IPS-20b (cell line): Measurements from ENCODE around the gene MMADHC.

ENCODE experiments used
- H3K27ac ChIP-seq: one replicate; pipeline ENCODE4 v1.5.1; 2013; ENCODE audit warnings: low read length
- H3K27me3 ChIP-seq: 2 replicates; pipeline ENCODE4 v1.6.1; 2013; ENCODE audit warnings: mild to moderate bottlenecking, low read length, inconsistent platforms; ENCODE audit not compliant: insufficient read depth
- H3K36me3 ChIP-seq: 2 replicates; pipeline ENCODE4 v1.6.1; 2013; ENCODE audit warnings: low read depth, mild to moderate bottlenecking, inconsistent platforms, low read length, moderate library complexity; ENCODE audit not compliant: insufficient read depth
- H3K4me1 ChIP-seq: 2 replicates; pipeline ENCODE4 v1.6.1; 2013; ENCODE audit warnings: mild to moderate bottlenecking, control low read depth, inconsistent platforms, low read length, moderate library complexity; ENCODE audit not compliant: insufficient read depth
- H3K4me3 ChIP-seq: 2 replicates; pipeline ENCODE4 v1.5.1; 2013; ENCODE audit warnings: mild to moderate bottlenecking, low read length, inconsistent platforms
- H3K9ac ChIP-seq: 2 replicates; pipeline ENCODE4 v1.6.1; 2013; ENCODE audit warnings: low read depth, mild to moderate bottlenecking, inconsistent platforms, low read length, moderate library complexity
- H3K9me3 ChIP-seq: 2 replicates; pipeline ENCODE4 v1.6.1; 2013; ENCODE audit warnings: mild to moderate bottlenecking, low read depth, low read length, inconsistent platforms; ENCODE audit not compliant: insufficient read depth

The MMADHC gene

DNA sequence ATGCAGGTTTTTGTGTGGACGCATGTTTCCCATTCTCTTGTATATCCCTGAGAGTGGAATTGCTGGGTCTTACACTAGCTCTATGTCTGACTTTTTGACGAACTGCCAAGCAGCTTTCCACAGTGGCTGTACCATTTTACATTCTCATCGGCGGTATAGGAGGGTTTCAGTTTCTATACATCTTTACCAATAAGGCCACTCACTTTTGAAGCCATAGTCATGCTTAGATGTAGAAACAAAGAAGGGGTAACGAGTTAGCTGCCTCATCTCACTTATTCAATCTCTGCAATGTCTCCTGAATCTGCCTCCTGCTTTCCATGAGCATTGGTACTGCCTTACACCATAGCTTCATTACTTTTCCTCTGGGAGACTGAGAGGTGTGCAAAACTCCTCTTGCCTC, 47.4 kb downstream of the MMADHC start:
- Histone ChIP-seq H3K4me1 (no peaks in the 10 kb centered on the region), H3K27ac (no peak overlapping the region), H3K27me3 (no peaks in the 10 kb centered on the region), H3K4me3 (no peak overlapping the region), H3K9me3 (no peaks in the 10 kb centered on the region), H3K9ac (no peak overlapping the region), H3K36me3 (no peaks in the 10 kb centered on the region)

DNA sequence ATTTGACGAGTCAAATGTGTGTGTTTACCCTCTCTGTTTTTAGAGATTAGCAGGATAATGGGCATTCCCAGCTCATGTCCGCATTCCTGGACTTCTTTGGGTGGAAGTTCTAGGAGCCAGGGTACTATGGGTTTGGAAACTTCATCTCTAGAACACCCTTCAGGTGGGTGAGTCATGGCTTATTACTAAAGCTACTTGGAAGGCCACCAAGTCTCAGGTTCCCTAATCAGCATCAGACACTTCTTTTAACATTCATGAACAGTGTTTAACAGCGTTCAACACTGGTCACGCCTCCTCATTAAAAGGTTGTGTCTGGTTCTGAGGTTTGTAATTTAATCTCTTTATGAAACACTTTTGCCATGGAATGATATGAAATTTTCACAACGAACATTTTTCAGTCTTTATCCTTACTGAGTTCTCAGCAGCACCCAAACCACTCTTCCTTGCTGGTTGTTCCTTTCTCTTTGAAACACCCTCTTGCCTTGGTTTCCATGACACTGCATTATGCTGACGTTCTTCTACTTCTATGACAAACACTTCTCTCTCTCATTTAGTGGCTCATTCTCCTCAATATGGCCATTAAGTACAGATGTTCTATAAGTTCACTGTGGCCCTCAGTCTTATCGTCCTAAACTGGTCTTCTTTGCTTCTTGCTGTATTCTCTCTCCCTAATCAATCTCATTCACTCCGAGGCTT, 49.3 kb downstream of the MMADHC start:
- Histone ChIP-seq H3K27me3 (no peaks in the 10 kb centered on the region), H3K9me3 (no peaks in the 10 kb centered on the region), H3K4me3 (no peak overlapping the region), H3K27ac (no peak overlapping the region), H3K36me3 (no peaks in the 10 kb centered on the region), H3K4me1 (no peaks in the 10 kb centered on the region), H3K9ac (no peak overlapping the region)

DNA sequence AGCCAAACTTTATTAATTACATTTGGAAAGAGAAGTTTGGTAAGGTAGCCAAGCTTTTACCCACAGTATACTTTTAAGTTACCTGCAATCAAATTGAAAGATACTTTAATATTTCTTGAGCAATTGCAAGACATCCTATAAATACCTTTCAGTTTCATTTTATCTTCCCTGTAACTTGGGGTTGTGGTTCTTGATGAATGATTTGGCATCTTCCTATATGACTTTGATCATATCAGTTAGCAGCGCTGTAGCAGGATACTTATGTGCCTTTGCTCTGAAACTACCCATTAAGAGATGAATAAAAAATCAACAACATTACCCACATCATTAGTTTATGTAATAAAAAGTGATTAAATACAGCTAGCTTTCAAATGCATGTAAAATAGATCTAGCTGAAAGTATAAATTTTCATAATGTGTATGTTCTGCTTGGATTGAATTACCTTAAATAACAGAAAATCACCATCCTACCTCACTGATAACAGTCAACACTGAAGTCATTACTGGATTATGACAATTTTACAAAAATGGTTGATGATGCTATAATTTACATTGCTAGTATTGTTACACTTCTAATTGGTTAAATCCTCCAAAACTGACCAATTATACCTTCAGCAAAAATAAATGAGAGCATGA, 50.4 kb downstream of the MMADHC start:
- no peaks in the 10 kb centered on the region for H3K36me3 ChIP-seq
- no peak overlapping the region for H3K27ac ChIP-seq
- H3K4me3 ChIP-seq: no peak overlapping the region

DNA sequence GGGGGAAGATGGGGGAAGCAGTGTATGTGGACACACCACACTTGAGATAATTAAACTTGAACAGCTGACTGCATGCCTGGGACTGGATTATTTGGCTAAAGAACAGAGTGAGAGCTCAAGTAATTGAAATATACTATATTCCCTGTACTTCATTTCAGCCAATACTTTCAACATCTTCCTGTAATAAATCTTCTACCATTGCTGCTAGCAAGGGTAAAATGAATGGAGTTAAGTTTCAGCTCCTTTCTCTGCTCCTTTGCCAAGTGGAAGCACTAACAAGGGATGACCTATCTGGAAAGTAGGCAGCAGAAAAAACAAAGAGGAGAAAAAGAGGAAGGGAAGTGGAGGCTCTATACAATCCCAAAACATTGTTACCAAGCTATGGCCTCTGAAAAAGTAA, 50.9 kb downstream of the MMADHC start:
- Histone ChIP-seq H3K27me3 (no peaks in the 10 kb centered on the region), H3K9me3 (no peaks in the 10 kb centered on the region), H3K9ac (no peak overlapping the region), H3K36me3 (no peaks in the 10 kb centered on the region), H3K4me1 (no peaks in the 10 kb centered on the region), H3K4me3 (no peak overlapping the region), H3K27ac (no peak overlapping the region)

More for the DNA sequence above, 50.4 kb downstream of the MMADHC start:
- H3K9ac ChIP-seq: no peak overlapping the region
- no peaks in the 10 kb centered on the region for H3K27me3 ChIP-seq
- no peaks in the 10 kb centered on the region for H3K9me3 ChIP-seq
- H3K4me1 ChIP-seq: no peaks in the 10 kb centered on the region

- H3K27me3 ChIP-seq: no peaks in the 10 kb centered on the region
- H3K9me3 ChIP-seq: no peaks in the 10 kb centered on the region
- H3K4me3 ChIP-seq: no peak overlapping the region
- no peaks in the 10 kb centered on the region for H3K36me3 ChIP-seq
- no peaks in the 10 kb centered on the region for H3K4me1 ChIP-seq
- H3K27ac ChIP-seq: no peak overlapping the region
- H3K9ac ChIP-seq: no peak overlapping the region
These were observed 52.9 kb downstream of the MMADHC start for GRCh38 chr2:149534674-149535073.

- H3K9me3 ChIP-seq: no peaks in the 10 kb centered on the region
- H3K4me3 ChIP-seq: no peak overlapping the region
- no peak overlapping the region for H3K27ac ChIP-seq
- H3K9ac ChIP-seq: no peak overlapping the region
- H3K4me1 ChIP-seq: no peaks in the 10 kb centered on the region
- H3K36me3 ChIP-seq: no peaks in the 10 kb centered on the region
- H3K27me3 ChIP-seq: no peaks in the 10 kb centered on the region
These were observed 58.6 kb downstream of the MMADHC start for GRCh38 chr2:149528983-149529382.

GRCh38 chr2:149527998-149528755, 59.4 kb downstream of the MMADHC start:
- no peak overlapping the region for H3K9ac ChIP-seq
- H3K4me1 ChIP-seq: no peaks in the 10 kb centered on the region
- no peak overlapping the region for H3K27ac ChIP-seq
- no peak overlapping the region for H3K4me3 ChIP-seq
- H3K27me3 ChIP-seq: no peaks in the 10 kb centered on the region
- H3K9me3 ChIP-seq: no peaks in the 10 kb centered on the region
- H3K36me3 ChIP-seq: no peaks in the 10 kb centered on the region

DNA sequence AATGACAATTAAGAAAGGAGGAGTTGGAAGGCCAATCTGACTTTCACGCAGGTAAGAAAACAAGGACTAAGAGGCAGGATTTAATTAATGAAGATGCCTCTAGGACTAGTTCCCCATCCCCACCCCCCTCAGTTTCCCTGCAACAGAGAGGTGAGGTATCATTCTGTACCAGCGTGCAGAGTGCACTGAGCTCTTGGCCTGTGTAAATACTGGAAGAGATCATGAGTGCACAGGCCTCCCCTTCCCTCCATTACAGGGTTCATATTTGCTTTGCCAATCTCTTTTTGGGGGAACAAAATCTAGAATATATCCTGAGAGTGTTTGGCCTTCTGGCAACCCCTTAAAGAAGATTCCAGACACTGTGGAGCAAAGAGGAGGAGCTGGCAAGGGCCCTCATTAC, 60.9 kb downstream of the MMADHC start:
- Histone ChIP-seq H3K27ac (no peak overlapping the region), H3K36me3 (no peaks in the 10 kb centered on the region), H3K4me1 (no peaks in the 10 kb centered on the region), H3K27me3 (no peaks in the 10 kb centered on the region), H3K9me3 (no peaks in the 10 kb centered on the region; the same call in 1 of the 2 replicates), H3K9ac (no peak overlapping the region), H3K4me3 (no peak overlapping the region)

- H3K9me3 ChIP-seq: no peaks in the 10 kb centered on the region; the same call in 1 of the 2 replicates
- H3K27me3 ChIP-seq: no peaks in the 10 kb centered on the region
- H3K36me3 ChIP-seq: no peaks in the 10 kb centered on the region
- no peak overlapping the region for H3K4me3 ChIP-seq
- H3K27ac ChIP-seq: no peak overlapping the region
- no peak overlapping the region for H3K9ac ChIP-seq
- no peaks in the 10 kb centered on the region for H3K4me1 ChIP-seq
These were observed 62.3 kb downstream of the MMADHC start for GRCh38 chr2:149525323-149525722.
